GM21360 (cell line): ENCODE results near the gene ATF6.
A peak's percentile ranks its signal among the peaks of the same experiment; 100 is the strongest.

Experiments used
- ATAC-seq: cut with Tn5 transposase; IDR thresholded peaks from one replicate; pipeline ENCODE4 v1.9.1; 2021; ENCODE audit warnings: mild to moderate bottlenecking, moderate library complexity; ENCODE audit not compliant: unreplicated experiment

The ATF6 gene

DNA sequence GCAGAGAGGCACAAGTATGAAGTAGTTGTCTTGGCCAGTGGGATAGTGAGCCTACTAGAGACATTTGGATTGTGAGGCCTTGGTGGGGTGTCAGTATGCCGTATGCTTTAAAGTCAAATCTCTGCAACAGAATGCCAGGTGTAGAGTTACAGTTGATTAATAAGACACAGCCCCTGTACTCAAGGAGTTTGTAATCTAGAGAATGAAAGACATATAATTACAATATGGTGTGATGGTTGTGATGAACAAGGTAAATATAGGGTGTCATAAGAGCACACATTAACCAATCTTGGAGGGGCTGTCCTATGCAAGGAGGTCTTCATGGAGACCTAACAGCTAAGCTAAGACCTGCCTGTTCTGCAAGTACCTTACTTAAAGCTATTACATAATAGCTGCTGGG lies 113.1 kb downstream of the ATF6 start:
- ATAC-seq: no peak

DNA sequence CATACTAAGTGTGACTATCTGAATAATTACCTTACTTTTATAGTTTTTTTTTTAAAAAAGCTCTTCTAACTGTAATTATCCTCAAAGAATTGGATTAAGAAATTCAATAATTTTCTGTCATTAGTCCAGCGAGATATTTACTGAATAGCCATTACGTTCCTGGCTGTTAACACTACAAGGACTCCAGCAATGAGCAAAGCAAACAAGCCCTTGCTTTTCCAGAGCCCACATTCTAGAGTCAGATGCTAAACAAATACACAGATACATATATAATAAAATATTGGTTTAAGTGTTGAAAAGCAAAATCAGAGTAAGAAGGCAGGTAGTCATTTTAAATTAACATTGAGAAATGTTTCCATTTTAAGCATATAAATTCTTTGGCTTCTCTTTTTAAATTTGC lies 118.4 kb downstream of the ATF6 start:
- ATAC-seq: no peak

DNA sequence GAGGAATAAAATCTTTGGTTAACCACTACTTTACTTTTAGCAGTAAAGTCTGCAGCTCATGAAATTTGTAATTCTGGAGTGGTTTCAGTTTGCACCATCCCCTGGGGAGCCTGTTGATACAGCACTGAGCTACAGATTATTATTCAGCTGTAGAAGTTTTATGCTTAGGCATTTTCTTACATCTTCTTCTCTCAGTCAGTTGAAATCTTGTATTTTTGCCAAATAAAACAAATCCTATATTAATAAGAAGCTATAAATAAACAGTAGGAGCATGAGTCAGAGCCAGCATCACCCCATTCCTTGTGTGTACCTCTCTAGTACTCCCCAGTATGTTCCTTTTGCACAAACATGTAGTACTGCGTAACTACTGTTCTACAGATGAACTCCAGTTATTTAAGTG lies 118.9 kb downstream of the ATF6 start:
- ATAC-seq: no peak

DNA sequence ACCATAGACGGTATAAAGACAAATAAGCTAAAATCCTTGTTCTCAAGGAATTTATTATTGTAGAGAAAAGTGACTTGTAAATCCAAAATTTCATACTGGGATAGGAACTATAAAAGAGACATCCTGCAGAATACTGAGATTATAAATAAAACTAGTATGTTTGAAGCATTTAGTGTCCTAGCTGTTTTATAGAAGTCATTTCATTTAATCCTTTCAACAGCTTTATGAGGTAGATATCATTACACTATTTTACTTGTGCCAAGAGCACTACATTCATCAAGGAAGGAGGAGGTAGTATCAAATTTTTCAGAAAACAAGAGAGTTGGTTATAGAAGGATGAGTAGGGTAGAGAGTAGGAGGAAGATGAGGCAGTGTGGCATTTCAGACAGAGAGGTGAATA lies 119.6 kb downstream of the ATF6 start:
- no peak for ATAC-seq

DNA sequence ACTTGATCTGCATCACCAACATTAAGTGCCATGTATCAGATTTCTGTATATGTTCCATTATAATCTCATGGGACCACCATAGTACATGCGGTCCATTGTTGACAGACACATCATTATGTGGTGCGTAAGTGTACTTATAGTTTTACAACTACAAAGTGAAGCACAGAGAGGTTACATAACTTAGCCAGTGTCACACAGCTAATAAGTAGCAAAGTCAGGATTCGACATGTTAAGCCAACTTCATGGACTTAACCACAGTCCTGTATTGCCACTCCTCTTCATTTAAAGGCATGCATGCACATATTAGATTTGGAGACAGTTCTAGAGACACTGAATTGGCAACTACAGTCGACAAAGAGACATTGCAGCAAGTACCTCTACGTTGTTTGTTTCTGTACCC lies 120.5 kb downstream of the ATF6 start:
- no peak for ATAC-seq

DNA sequence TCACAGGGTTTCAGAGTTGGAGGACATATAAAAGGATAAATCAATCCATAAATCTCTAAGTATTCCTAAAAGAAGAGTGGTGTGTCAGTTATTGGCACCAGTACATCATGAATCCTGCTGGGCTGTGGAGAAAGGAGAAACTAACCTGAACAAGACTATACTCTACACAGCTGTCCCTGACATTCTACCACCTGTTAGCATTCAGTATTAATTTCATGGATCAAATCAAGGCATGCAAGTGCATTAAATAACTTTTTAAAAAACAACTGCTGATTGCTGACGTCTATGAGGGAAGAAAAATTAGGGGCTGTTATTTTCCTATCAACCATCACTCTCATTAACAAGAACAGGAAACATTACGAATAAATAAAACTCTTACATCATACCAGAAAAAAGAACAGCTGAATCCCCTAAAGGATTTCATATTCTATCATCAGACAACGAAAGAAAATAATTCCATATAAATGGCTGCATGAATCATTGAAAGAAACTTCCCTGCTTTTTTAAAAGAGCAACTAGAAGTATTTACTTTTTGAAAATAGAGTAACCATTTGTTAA lies 121.7 kb downstream of the ATF6 start:
- no peak for ATAC-seq

DNA sequence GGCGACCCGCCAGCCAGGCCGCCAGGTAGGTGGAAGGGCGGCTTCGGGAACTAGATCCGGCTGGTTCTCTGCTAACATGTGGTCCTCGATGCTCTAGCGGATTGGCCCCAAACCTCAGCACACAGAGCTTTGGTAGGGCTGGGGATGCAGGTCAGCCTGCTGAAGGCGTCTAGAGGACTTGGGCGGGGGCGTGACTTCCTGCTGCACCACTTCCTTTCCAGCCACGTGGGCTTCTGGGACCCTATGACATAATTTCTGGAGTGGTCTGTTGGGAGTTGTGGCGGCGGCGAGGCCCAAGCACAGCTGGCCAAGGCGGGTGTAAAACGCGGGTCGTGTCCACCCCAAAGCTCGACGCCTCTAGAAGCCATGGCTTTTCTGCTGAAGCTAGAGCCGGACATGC lies 124.5 kb downstream of the ATF6 start:
- no peak for ATAC-seq

DNA sequence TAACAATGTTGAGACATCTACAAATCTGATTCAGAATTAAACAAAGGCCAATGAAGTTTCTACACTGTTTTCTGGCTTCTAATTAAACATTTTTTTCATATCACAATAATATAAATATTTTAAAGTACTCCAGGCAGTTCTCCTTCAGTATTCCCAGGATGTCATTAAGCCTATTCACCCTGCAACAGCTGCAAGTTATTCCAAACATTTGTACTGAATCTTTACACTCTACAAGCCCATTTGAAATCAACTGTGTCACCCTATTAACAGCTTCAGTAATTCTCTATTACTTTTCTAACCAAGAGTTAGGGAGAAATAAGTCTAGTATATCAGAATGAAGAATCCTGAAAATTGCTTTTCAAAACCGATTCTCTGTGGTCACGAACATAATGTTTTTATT lies 133.0 kb downstream of the ATF6 start:
- ATAC-seq: no peak

DNA sequence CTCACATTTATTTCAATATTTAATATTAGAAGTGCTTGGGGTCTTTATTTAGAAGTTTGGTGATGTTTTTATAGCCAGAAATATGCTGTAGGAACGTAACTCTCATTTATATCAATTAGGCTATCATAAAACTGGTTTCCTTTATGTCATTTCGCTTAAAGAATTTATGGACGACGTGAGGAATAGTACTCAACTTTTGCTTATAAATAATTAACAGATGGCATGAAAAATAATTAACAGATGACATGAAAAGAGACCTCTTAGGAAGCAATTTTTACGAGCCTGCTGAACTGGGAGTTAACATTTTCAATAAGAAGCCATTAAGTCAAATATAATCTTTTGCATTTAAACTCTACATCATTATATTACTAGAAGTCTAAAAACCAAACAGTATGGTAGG lies 134.0 kb downstream of the ATF6 start:
- no peak for ATAC-seq

DNA sequence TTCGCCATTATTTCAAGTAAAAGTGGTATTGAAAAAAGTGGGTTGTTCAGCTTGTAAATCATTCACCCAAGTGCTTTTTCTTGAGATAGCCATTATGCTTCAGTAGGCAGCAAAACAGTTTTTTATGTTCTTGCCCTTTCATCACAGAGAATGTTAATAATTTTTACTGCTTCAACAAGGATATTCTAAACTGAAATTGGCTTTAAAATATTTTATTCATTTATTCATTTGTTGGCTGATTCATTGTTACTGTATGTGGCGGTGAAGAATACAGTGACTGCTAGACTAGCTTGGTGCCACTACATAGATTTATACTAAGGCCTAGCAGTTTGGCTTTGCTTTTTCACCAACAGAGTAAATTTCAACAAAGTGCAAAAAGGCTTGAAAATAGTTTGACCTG lies 136.1 kb downstream of the ATF6 start:
- no peak for ATAC-seq

DNA sequence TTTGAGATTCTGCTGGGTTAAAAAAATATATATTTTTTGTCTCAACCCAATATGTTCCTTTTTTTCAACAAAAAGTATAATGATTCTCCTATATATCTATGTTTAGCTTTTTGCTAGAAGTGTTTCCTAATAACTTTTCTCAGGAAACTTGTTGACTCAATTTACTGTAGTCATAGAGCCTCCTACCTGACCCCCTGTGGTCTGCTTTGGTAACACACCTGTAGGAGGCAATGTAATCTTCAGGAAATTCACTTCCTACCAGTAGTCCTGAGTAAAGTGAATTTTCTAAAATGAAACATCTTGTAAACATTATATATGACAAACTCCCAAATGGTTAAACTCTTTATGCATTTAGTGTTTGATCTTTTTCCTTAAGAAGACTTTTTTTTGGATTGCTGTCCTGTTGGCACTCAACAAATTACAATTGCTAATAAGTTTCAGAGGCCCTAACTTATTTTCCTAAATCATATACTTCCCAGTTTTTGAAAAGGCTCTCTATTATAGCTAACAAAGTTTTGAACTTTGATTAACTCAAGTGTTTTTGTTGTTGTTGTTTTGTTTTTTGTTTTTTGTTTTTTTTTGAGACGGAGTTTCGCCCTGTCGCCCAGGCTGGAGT lies 139.3 kb downstream of the ATF6 start:
- no peak for ATAC-seq

DNA sequence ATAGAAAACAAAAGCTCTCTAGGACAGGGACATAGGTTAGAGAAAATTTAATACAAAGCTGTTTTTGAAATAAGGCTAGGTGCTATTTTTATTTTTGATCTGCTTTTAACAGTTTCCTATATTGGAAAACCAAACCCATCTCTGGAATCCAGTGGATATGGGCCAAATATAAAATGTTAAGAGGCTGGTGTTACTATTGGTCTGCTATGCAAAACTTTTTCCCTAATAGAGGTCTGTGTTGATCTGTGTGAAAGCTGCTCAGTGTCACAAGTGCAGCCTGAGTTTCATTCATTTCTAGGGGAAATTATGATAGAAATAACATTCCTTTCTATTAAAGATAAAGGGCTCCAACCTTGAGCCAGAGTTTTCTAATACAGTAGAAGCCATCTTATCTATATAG lies 141.1 kb downstream of the ATF6 start:
- no peak for ATAC-seq

DNA sequence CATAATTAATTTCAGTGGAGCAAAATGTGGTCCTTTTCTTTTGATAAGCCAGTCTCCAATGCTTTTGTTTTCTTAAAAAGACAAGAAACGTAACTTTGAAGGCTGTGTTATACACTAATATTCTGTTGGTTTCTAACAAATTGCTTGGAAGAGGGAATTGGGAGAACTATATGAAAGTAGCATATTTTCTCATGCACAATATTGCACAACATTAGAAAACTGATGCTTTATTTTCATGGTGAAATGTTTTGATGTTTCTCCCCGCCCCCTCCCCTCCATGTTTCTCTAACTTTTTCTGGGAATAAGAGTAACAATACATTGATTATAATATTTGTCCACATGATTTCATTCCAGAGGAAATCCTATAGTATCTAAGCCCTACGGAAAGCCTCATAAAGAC lies 142.1 kb downstream of the ATF6 start:
- ATAC-seq: no peak

DNA sequence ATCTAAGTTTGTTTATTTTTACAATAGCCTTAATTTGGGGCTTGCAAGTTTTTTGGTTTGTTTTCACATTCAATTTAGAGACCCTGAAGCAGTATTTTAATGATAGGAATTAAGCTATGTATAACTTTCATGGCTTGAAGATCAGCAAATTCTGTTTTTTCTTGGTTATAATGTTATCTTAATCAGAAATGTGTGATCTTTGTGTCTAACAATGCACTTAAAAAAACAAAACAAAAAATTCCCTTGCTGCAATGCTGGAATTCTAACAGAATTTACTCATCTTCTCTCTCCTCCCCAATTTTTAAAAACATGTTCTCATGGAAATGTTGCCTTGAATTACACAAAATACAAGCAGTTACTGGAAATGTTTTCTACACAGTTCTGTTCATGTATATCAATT lies 144.5 kb downstream of the ATF6 start:
- no peak for ATAC-seq

DNA sequence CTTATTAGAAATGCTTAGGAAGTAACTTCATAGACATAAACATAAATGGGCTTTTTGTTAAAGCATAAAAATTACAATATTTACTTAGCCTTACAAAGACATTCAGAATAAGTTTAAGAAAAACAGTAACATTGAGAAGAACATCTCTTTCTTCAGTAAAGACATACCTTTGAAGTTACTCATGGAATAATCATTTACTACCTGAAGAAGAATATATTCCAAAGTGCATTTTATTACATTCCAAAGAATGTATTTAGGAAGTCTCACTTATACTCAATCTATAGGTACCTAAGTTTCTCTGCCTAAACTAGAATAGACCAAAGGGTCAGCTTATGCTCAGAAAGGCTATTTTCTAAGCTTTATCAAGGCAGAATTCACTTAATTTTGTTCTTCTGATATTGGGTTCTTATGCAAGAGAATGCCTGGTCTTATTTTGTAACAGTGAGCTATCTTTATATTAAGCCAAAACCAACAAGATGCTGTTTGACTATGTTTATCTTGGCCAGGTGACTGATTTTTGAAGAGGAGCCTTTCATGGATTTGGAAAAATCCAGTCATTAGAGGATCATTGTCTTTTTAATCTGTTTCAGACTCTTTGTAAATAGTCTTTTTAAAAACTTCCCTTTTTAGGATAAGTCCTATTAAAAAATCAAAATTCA lies 147.5 kb downstream of the ATF6 start:
- ATAC-seq: no peak

DNA sequence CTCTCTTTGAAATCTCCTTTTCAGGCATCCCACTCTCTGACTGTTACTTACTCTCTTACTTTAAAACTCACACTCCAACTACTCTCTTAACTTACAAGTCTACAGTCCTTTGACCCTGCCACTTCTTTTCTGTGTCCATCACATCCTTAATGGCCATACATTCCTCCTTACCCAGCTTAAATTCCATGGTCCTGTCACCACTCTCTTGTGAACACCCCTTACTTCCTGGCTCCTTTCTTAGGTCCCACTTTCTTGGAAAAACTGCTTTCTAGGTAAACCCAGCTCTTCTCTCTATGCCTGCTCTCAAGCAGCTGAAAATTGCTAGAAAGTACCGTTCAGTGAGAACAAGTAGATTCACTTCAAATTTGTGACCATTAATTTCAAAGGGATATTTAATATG lies 148.5 kb downstream of the ATF6 start:
- no peak for ATAC-seq

DNA sequence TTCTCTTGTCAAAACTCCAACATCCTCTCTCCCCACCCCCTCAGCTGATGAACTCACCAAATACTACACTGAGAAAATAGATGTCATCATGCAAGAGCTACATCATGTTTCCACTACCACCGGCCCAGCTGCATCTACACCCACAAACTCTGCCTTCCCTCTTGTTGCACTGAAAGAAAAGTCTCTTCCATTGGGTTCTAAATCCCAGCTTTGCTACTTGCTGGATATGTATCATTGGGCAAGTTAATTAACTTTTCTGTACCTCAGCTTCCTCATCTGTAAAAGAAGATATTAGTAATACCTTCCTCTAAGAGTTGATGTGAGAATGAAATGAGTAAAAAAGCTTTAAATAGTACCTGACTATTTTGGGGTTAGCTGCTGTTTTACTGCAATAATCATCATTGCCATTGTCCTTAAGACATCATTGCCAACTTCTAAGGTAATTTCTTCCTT lies 149.0 kb downstream of the ATF6 start:
- peak; percentile 73 for ATAC-seq

DNA sequence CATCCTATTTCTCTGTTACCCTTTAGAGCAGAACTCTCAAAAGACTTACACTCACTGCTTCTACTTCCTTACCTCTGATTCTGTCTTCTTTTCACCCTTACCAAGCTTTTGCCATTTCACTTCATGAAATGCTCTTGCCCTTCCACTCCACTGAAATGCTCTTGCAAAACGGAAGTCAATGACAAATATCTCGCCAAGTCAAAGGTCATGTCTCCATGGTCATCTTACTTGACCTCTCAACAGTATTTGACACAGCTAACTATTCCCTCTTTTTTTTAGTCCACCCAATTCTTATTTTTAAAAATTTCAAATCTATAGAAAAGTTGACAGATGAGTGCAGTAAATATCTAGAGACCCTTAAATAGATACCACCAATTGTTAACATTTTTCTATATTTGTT lies 149.9 kb downstream of the ATF6 start:
- ATAC-seq: no peak

DNA sequence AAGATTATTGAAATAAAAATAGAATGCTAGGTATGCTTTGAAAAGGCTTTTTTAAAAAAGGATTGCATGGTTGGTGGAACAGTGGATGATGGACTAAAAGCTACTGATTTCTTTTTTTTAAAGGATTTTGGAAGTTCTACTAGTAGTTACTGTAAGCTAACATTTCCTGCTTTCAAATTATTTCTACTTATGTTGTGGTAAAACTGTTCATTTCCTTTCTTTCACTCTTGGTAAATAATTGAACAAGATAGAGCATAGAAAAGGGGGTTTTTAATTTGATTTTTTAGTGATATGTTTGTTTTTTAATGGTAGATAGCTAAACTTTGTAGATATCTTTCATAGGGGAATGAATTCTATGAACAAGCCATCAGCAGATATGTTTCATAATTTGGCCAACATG lies 153.1 kb downstream of the ATF6 start:
- ATAC-seq: no peak

DNA sequence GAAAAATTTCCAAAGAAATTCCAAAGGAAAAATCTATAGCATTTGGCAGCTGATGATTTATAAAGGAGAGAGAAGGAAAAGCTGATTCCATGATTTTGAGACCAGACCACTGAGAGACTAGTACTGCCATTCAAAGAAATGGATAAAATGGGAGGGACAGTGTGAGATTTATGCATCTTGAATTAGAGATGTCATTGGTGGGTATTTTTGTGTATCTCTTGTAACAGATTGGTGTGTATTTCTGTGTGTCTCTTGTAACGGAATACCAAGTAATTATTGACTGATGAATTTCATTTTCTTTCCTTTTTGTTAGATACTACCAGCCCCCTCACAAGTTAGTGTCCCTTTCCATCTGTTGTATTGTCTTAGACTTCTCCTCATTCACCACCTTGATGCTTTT lies 155.4 kb downstream of the ATF6 start:
- no peak for ATAC-seq

DNA sequence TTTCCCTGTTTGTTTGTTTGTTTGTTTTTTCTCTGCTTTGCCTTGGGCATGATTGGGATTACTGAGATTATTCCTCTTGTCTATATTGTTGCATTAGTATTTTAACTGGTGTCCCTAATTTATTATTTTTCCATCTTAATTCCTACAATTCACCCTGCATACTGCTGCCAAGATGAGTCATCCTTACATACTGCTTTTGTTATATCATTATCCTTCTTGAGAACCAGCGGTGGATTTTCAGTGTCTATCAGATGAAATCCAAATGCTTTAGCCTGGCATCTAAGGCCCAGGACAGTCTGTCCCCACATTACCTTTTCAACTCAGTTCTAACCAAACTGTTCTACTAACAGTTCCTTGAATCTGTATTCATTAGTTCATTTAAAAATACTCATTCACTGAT lies 155.9 kb downstream of the ATF6 start:
- ATAC-seq: no peak

DNA sequence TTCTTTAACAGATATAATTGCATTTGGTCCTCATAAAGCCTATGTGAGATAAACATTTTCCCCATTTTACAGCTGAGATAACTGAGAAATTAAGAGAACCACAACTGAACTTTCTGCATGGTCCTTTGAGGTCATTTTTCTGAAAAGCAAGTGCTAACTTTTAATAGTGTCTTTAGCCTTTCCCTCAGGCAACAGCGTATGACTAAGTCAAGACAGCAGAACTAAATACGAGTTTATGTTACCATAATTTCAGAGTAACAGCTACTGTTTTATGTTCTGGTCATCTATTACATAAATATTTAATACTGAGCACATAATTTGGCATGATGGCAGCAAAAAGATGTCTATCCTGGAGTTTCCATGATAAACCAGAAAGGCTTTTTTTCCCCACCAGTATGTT lies 161.9 kb downstream of the ATF6 start:
- no peak for ATAC-seq

DNA sequence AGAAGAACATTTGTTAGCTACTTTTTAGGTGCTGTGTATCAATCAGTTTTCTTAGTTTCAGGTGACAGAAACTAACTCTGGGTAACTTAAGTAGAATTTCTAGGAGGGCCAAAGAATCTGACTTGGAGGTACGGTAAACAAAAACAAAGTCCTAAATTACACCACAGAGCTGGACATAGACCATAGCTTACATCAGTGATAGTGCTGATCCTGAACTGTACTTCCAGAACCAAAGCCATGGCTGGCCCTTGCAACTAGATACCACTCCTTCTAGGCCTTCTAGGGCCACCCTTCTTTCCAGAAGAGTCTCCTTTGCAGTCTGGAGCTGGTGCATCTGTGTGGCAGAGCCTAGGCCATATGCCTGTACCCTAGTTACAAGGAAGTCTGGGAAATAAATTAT lies 163.0 kb downstream of the ATF6 start:
- no peak for ATAC-seq
